IMR-90 (cell line): ENCODE data around the gene PRR19.

Experiments used
- BHLHE40 ChIP-seq: fragments of 150-350 bp; IDR thresholded peaks from 2 replicates; pipeline ENCODE4 v1.6.1; 2016; ENCODE audit warnings: mild to moderate bottlenecking, low read depth, low read length
- CHD1 ChIP-seq: IDR thresholded peaks from 2 replicates; pipeline ENCODE4 v1.6.1; 2012; ENCODE audit warnings: low read depth, low read length, improper control_type of control experiment
- MAFK ChIP-seq: IDR thresholded peaks from 2 replicates; pipeline ENCODE4 v1.6.1; 2012; ENCODE audit warnings: low read depth, low read length, improper control_type of control experiment
- MXI1 ChIP-seq: IDR thresholded peaks from 2 replicates; pipeline ENCODE4 v1.6.1; 2012; ENCODE audit warnings: low read depth, mild to moderate bottlenecking, low read length, moderate library complexity, borderline replicate concordance
- RAD21 ChIP-seq: IDR thresholded peaks from 2 replicates; pipeline ENCODE4 v1.6.1; 2012; ENCODE audit warnings: low read length, improper control_type of control experiment
- SMC3 ChIP-seq: fragments of 150-350 bp; IDR thresholded peaks from 2 replicates; pipeline ENCODE4 v1.6.1; 2016; ENCODE audit warnings: low read depth, mild to moderate bottlenecking, antibody characterized with exemption, low read length, moderate library complexity
- TF ChIP-seq, protein P1 (sequence below): conservative IDR thresholded peaks from 2 replicates; pipeline ENCODE4 v1.5.1; 2012; ENCODE audit warnings: mild to moderate bottlenecking, low read depth, low read length, improper control_type of control experiment
- TF ChIP-seq, protein P2 (sequence below): fragments of 150-350 bp; IDR thresholded peaks from 2 replicates; pipeline ENCODE4 v1.6.1; 2017; ENCODE audit warnings: mild to moderate bottlenecking, antibody characterized with exemption, low read length, low read depth

DNA sequence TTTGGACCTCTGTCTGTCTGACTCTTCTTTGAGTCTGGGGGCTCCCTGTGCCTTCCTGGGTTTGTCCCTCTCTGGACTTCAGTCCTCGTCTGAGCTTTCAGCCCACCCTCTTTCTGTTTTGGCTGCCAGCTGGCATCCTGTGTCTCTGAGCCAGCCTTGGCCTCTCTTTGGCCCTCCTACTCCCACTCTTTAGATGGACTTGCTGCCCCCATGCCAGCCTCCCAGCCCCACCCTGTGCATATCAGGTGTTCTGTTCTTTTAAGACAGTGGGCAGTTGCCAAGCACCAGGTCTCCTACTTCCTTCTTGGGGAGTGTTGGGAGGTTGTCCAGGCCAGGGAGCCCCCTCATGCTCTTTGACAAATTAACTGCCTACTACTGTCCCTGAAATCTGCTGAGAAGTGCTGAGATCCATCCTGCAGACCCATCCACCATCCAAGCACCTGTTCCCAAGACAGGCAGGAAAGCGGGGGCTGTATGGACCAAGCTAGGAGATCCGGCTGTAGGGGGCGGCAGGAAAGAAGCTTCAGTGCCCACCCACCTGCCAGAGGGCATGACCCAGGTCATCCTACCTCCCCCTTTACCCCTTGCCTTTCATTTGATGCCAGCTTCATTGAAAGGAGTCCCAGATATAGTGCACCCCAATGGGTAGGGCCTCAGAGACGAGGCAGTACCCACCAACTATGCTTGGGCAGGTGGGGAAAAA lies 23.3 kb upstream of the PRR19 start:
- TF ChIP-seq, protein P1, sequence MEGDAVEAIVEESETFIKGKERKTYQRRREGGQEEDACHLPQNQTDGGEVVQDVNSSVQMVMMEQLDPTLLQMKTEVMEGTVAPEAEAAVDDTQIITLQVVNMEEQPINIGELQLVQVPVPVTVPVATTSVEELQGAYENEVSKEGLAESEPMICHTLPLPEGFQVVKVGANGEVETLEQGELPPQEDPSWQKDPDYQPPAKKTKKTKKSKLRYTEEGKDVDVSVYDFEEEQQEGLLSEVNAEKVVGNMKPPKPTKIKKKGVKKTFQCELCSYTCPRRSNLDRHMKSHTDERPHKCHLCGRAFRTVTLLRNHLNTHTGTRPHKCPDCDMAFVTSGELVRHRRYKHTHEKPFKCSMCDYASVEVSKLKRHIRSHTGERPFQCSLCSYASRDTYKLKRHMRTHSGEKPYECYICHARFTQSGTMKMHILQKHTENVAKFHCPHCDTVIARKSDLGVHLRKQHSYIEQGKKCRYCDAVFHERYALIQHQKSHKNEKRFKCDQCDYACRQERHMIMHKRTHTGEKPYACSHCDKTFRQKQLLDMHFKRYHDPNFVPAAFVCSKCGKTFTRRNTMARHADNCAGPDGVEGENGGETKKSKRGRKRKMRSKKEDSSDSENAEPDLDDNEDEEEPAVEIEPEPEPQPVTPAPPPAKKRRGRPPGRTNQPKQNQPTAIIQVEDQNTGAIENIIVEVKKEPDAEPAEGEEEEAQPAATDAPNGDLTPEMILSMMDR: no peak
- TF ChIP-seq SMC3 (no peak), BHLHE40 (no peak), MAFK (no peak), MXI1 (no peak), RAD21 (no peak), CHD1 (no peak)
- TF ChIP-seq, protein P2, sequence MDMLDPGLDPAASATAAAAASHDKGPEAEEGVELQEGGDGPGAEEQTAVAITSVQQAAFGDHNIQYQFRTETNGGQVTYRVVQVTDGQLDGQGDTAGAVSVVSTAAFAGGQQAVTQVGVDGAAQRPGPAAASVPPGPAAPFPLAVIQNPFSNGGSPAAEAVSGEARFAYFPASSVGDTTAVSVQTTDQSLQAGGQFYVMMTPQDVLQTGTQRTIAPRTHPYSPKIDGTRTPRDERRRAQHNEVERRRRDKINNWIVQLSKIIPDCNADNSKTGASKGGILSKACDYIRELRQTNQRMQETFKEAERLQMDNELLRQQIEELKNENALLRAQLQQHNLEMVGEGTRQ: no peak
